Ovary (tissue), 9 donors: ENCODE data around the gene NEK9. TPM values are rescaled to one million over a fixed set of nuclear protein-coding genes. Genes with fewer than 3 reads are reported as not detected.

Source experiments
- DNase-seq, 5 donors: peaks; one replicate each; pipeline ENCODE4 v3.0.0-alpha.2; 2019 to 2020
- H3K27ac ChIP-seq, 2 donors: fragments of 200-600 bp; one replicate each; pipeline versions ENCODE4 v1.5.1 to v1.8.0; 2019 to 2022
- H3K27me3 ChIP-seq: fragments of 200-600 bp; one replicate; pipeline ENCODE4 v1.8.0; 2022
- H3K36me3 ChIP-seq: fragments of 200-600 bp; sonication (generic); one replicate; pipeline ENCODE4 v1.5.1; 2019
- H3K4me1 ChIP-seq: one replicate; pipeline ENCODE4 v1.8.1; 2013; ENCODE audit warnings: mild to moderate bottlenecking, moderate library complexity; ENCODE audit not compliant: insufficient read depth
- H3K4me3 ChIP-seq: fragments of 200-600 bp; sonication (generic); one replicate; pipeline ENCODE4 v1.5.1; 2017
- H3K9me3 ChIP-seq, 2 donors: fragments of 200-600 bp in 1 of 2; sonication (generic) in 1 of 2; one replicate each; pipeline versions ENCODE4 v1.5.1 to v1.8.1; 2013 to 2019; ENCODE audit warnings: mild to moderate bottlenecking in 1 of 2, moderate library complexity in 1 of 2
- EP300 ChIP-seq: sonication (generic); formaldehyde crosslinking; IDR thresholded peaks from one replicate; pipeline ENCODE4 v1.6.1; 2017; ENCODE audit warnings: antibody characterized with exemption
- POLR2A ChIP-seq: fragments of 450-650 bp; IDR thresholded peaks from one replicate; pipeline ENCODE4 v1.6.1; 2017; ENCODE audit warnings: antibody characterized with exemption, mild to moderate bottlenecking, moderate library complexity
- WGBS, 3 donors: extraction: QIAGEN DNeasy Blood & Tissue Kit in 1 of 3; methylation state at CpG; one replicate each; pipeline versions ENCODE4 v1.1.5 to v1.1.7; 2013 to 2017; 5-methylcytosine and 5-hydroxymethylcytosine counted together
- intact Hi-C, 4 donors: fragments of 100-400 bp; cut with DNase I; formaldehyde crosslinking; loops; one replicate each; pipeline versions ENCODE4 v1.11.0 to v1.15.1; 2022 to 2023
- polyA plus RNA-seq, 2 donors: library from polyadenylated mRNA; stranded (reverse); fragments of 200-250 nt in 1 of 2; fragments of 350-450 nt in 1 of 2; fragmentation: Illumina TruSeq in 1 of 2; extraction: RNeasy Lipid Tissue Mini Kit (QIAGEN cat#74804) in 1 of 2; gene quantifications; one replicate each; pipeline ENCODE4 v1.2.3, GENCODE V29; 2013 to 2014
- total RNA-seq, 7 donors: library from RNA; depleted of rRNA in 2 of 7; stranded (reverse); fragments of >200 nt in 2 of 7; fragmentation: NEBNext Ultra II Directional in 3 of 7; extraction: Animal tissue kit (Norgen Biotek cat#: 25700) in 3 of 7; gene quantifications; one replicate each; pipeline versions ENCODE4 v1.1.0 to v1.2.4, GENCODE V29; 2016 to 2023
- TF ChIP-seq, protein P1 (sequence below), 3 donors: fragments of 450-650 bp in 2 of 3; fragments of 200-600 bp in 1 of 3; IDR thresholded peaks; one replicate each; pipeline versions ENCODE4 v1.5.1 to v1.8.0; 2016 to 2022; ENCODE audit warnings: antibody characterized with exemption in 3 of 3, mild to moderate bottlenecking in 1 of 3
- donor health status: DM: no; HTN: no; CAD: no; lungs with moderate emphysema.
- donor health status: DM: no; HTN: no; CAD: no.
- donor health status: Bipolar disorder and iron deficiency.
- donor health status: DM: yes; HTN: yes; CAD: no.
- donor health status: DM: no; HTN: no; CAD: no.
- donor health status: DM: yes; HTN: yes; CAD: no.

NEK9 gene
- total and polyA plus RNA-seq, 9 donors, result 57.0 to 140 (median 105) TPM

DNA sequence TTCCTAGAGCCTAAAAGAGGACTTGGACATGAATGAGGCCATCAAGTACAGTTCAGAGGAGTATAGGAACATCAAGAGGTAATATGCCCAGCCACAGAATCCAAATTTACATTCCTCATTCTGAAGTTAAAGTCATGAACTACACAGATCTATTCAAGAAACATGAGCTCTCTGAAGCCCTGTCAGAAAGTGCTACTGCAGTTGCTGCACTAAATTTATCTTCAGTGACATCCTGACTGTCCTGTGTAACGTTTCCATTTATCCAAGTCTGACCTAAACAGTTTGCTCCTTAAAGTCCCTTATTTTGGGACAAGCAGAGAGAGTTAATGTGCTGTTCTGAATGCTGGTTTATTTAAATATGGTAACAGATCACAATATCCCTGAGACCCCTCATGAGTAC, 28.2 kb downstream of the NEK9 start:
- TF ChIP-seq POLR2A (no peak), EP300 (no peak)
- TF ChIP-seq, protein P1, sequence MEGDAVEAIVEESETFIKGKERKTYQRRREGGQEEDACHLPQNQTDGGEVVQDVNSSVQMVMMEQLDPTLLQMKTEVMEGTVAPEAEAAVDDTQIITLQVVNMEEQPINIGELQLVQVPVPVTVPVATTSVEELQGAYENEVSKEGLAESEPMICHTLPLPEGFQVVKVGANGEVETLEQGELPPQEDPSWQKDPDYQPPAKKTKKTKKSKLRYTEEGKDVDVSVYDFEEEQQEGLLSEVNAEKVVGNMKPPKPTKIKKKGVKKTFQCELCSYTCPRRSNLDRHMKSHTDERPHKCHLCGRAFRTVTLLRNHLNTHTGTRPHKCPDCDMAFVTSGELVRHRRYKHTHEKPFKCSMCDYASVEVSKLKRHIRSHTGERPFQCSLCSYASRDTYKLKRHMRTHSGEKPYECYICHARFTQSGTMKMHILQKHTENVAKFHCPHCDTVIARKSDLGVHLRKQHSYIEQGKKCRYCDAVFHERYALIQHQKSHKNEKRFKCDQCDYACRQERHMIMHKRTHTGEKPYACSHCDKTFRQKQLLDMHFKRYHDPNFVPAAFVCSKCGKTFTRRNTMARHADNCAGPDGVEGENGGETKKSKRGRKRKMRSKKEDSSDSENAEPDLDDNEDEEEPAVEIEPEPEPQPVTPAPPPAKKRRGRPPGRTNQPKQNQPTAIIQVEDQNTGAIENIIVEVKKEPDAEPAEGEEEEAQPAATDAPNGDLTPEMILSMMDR (IDR thresholded peaks at IDR 0.05), result no peak
- no peaks in the 10 kb centered on the region for H3K4me1 ChIP-seq
- H3K27ac ChIP-seq, result no peak overlapping the region
- no peaks in the 10 kb centered on the region for H3K36me3 ChIP-seq
- H3K4me3 ChIP-seq, result no peak overlapping the region
- H3K27me3 ChIP-seq, result no peaks in the 10 kb centered on the region
- intact Hi-C loops, result no loop called here
- H3K9me3 ChIP-seq, result no peaks in the 10 kb centered on the region
- 45 to 66% (median 55%) methylated on average over 1 of the region's 1 CpG for WGBS, 3 donors
- no peak for DNase-seq

DNA sequence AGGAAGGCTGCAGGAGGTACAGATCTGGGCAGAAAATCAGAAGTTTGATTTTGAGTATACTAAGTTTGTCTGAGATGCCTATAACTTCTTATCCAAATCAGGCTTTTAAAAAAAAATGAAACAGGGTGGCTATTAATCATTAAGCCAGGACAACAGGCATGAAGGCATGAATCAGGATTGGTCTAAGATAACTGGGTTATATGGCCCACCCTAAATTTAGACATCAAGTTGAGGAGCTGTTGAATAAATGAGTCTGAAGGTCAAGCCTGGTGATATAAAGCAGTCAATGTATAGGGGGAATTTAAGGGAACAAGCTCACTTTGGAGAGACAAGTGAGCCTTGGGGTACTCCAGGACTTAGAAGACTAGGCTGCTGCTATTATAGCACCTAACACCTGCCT, 28.6 kb downstream of the NEK9 start:
- intact Hi-C loops, result no loop called here
- TF ChIP-seq EP300 (no peak), POLR2A (no peak)
- Histone ChIP-seq H3K36me3 (no peaks in the 10 kb centered on the region), H3K9me3 (no peaks in the 10 kb centered on the region), H3K27me3 (no peaks in the 10 kb centered on the region), H3K4me3 (no peak overlapping the region), H3K27ac (no peak overlapping the region), H3K4me1 (no peaks in the 10 kb centered on the region)
- DNase-seq, result no peak

DNA sequence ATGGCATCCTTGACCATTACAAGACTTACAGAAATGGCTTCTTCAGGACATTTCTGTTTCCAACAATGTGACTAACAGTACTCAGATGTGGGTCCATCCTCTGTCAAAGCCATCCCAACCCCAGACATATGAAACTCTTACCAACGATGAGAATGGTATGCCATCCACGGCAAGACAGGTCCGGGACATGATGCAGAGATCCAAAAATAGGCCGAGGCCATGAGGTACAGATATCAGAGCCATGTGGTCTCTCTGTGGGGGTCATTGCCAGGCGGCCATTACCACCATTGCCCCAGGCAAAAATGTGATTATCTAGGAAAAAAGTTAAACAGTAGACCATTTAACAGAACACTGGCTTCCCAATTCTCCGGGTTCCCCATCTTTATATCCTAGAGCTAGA, 29.9 kb downstream of the NEK9 start:
- no peaks in the 10 kb centered on the region for H3K4me1 ChIP-seq
- 69 to 88% (median 84%) methylated on average over 6 of the region's 6 CpGs for WGBS, 3 donors
- no peaks in the 10 kb centered on the region for H3K36me3 ChIP-seq
- no peak overlapping the region for H3K4me3 ChIP-seq
- H3K9me3 ChIP-seq, result no peaks in the 10 kb centered on the region
- TF ChIP-seq POLR2A, result no peak
- no peak for TF ChIP-seq EP300
- TF ChIP-seq, protein P1 (IDR thresholded peaks at IDR 0.05), result no peak
- intact Hi-C loops, result no loop called here
- DNase-seq, result no peak
- H3K27me3 ChIP-seq, result no peaks in the 10 kb centered on the region
- H3K27ac ChIP-seq, result no peak overlapping the region

DNA sequence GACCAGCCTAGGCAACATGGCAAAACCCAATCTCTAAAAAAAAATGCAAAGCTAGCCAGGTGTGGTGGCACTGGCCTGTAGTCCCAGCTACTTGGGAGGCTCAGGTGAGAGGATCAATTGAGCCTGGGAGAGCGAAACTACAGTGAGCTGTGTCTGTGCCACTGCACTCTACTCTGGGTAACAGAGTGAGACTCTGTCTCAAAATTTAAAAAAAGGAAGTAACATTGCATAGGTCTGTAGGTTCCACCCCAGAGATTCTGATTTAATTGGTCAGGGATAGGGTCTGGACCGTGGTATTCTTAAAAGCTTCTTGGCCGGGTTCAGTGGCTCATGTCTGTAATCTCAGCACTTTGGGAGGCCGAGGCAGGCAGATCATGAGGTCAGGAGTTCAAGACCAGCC, 31.2 kb downstream of the NEK9 start:
- H3K36me3 ChIP-seq, result no peaks in the 10 kb centered on the region

DNA sequence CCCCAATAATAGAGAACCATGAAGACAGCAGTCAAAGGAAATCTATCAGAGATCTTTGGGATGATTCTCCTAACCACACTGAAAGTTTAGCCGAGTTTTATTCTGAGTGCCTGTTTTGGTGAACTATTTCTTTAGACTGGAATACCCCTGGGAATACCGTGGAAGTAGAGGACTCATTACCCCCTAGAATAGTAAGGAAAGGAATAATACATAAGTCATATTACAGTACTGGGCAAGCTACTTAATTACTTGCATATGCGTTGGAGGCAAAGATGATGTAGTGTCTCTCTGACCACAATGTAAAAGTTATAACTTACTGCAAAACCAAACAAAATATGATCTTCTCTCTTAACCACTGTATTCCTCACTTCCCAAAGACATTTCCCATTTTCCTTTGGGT, 32.0 kb downstream of the NEK9 start:
- no peaks in the 10 kb centered on the region for H3K9me3 ChIP-seq
- no peaks in the 10 kb centered on the region for H3K36me3 ChIP-seq
- intact Hi-C loops, result loop anchor here in 1 of 4 donors (5.0 kb wide), 1 partner anchor 148 kb away; no protein-coding TSS in a partner anchor
- TF ChIP-seq POLR2A (no peak), EP300 (no peak)
- TF ChIP-seq, protein P1 (IDR thresholded peaks at IDR 0.05), result no peak
- no peaks in the 10 kb centered on the region for H3K27me3 ChIP-seq
- 87 to 93% (median 93%) methylated on average over 3 of the region's 3 CpGs for WGBS, 3 donors
- no peak overlapping the region for H3K4me3 ChIP-seq
- no peak for DNase-seq
- H3K4me1 ChIP-seq, result no peaks in the 10 kb centered on the region
- H3K27ac ChIP-seq, result no peak overlapping the region

More for the DNA sequence above, 31.2 kb downstream of the NEK9 start:
- H3K4me3 ChIP-seq, result no peak overlapping the region
- H3K9me3 ChIP-seq, result no peaks in the 10 kb centered on the region
- H3K27me3 ChIP-seq, result no peaks in the 10 kb centered on the region
- DNase-seq, result no peak
- 85 to 88% (median 87%) methylated on average over 4 of the region's 4 CpGs for WGBS, 3 donors
- no peaks in the 10 kb centered on the region for H3K4me1 ChIP-seq
- H3K27ac ChIP-seq, result no peak overlapping the region
- TF ChIP-seq EP300, result no peak
- no peak for TF ChIP-seq POLR2A
- TF ChIP-seq, protein P1 (IDR thresholded peaks at IDR 0.05), result no peak
- intact Hi-C loops, result no loop called here
